GM20431 (cell line): ENCODE data around the gene RASAL1.
"Not testable (repeated sequence)": the region's sequence is repeated elsewhere in the genome, so short reads cannot be mapped to it uniquely, and the experiment has no call there.

Source experiments
- in situ Hi-C: fragments of 300-500 bp; cut with MseI, MboI; formaldehyde crosslinking; loops from one replicate; pipeline ENCODE4 v1.15.0; 2020; ENCODE audit warnings: low sequenced_read_pairs; ENCODE audit not compliant: unreplicated experiment

RASAL1 gene

DNA sequence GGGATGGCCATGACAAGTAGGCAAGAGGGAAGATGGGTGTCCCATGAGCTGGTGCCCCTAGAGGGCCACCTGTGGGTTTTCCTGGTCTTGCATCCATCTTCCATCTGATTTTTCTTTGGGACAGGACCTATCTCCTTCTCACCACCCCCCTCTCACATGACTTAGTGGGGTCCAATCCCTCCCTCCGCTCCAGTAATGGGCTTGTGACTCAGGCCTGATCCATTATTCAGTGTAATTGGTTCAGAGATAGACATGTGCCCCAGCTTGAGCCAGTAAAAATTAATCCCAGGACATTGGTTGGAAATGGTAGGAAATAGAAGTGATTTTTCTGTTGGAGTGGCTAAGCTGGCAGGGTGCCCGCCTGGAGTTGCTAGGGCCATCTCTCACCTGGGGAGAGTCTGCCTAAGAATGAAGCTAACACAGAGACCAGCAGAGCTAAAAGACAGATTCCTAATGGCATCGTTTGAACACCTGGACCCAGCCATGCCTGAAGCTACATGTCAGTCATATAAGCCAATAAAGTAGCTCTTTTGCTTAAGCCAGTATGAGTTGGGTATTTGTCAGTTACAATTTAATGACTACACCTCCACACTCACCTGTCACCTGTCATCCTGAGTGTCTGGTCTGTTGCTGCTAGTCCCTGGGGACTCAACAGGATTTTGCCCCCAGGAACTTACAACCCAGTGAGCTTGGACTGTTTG lies 14.7 kb downstream of the RASAL1 start:
- in situ Hi-C loops: no loop called here

DNA sequence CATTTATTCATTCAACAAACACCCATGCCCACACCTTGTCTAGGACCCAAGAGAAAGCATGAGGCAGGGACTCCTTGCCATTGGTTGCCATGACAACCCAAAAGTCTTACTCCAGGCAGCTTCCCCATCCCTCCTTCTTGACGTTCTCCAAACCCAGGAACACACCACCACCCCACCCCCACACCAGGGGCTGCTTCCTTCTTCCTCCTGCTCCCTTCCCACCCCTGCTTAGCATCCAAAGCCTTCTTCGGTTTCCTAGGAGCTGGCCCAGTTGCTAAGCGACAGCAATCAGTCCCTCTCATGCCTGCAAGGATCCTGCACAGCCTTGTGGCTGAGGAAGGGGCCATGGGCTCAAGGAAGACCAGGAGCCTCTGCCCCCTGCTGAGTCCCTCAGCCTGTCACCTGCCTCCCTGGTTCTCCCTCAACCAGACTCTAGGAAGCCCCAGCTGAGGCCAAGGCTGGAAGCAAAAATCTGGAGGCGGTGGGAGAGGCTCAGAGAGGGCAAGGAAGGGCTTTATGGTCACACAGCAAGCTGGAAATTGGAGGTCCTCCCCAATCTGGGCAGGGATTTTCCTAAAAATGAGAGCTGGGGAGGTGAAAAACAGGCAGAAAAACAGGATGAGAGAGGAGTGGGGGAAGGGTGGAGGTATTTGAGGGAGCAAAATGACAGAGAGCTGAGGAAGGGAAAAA lies 15.4 kb downstream of the RASAL1 start:
- in situ Hi-C loops: no loop called here

DNA sequence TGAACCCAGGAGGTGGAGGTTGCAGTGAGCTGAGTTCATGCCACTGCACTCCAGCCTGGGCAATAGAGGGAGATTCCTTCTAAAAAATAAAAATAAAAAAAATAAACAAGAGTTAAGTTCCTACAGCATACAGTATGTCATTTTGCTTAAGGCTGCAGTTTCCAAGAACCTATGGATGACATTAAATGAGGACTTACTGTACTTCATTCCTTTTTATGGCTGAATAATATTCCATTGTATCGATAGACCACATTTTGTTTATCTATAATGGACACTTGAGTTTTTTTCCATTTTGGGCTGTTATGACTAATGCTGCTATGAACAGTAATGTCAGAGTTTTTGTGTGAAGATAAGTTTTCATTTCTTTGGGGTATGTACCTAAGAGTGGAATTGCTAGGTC lies 17.4 kb downstream of the RASAL1 start:
- in situ Hi-C loops: no loop called here

DNA sequence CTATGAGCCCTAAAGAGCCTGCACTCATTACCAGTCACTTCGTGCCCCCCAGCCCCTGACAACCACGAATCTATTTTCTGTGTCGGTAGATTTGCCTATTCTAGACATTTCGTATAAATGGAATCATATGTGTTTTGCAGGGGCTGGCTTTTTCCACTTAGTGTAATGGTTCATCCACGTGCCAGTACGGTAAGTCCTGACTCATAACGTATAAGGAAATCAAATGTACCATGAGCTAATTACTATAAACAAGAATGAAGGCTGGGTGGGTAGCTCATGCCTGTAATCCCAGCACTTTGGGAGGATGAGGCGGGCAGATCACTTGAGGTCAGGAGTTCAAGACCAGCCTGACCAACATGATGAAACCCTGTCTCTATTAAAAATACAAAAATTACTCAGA lies 17.9 kb downstream of the RASAL1 start:
- in situ Hi-C loops: not testable (repeated sequence)

DNA sequence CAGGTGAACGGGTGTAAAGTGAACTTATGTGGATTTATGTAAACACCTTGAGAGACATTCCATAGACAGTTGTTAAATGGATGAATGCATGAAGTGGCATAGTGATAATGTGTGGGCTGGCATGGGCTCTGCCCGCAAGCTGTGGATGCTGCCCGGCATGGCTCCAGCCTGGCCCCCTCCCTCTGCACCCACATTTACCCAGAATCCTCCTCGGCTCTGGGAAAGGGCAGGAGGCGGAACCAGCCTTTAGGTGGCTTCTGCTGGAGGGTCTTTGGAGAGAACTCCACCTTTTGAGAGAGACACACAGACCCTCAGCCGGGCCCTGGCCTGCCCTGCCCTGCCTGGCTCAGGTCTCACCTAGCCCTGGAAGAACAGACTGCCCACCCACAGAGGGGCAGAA lies 18.7 kb downstream of the RASAL1 start:
- in situ Hi-C loops: no loop called here

DNA sequence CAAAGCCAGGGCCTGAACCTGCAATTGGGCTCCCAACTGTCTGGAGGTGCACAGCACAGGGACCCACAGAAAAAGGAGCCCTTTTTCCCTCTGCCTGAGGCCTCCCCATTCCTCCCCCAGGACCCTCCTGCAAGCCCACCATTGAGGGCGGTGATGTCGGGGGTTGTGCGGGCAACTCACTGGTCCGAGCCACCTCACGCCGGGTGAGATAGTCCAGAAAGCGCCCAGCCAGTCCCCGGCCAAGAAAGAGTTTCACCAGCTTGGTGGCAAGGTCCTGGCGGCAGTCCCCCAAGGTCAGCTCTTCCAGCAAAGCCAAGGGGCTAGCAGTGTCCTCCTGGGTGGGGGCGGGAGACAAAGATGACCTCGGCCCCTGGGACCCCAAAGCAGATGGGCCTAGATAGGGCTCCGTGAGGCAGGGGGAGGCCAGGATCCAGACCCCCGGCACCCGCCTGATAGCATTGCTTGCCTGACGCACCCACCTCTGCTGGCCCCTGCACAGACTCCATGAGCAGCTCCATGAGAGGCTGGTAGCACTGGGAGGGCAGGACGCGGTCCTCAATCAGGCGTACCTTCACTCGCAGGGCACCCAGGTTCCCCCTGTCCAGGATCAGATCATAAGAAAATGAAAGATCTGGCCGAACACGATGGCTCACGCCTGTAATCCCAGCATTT lies 20.0 kb downstream of the RASAL1 start:
- in situ Hi-C loops: no loop called here

DNA sequence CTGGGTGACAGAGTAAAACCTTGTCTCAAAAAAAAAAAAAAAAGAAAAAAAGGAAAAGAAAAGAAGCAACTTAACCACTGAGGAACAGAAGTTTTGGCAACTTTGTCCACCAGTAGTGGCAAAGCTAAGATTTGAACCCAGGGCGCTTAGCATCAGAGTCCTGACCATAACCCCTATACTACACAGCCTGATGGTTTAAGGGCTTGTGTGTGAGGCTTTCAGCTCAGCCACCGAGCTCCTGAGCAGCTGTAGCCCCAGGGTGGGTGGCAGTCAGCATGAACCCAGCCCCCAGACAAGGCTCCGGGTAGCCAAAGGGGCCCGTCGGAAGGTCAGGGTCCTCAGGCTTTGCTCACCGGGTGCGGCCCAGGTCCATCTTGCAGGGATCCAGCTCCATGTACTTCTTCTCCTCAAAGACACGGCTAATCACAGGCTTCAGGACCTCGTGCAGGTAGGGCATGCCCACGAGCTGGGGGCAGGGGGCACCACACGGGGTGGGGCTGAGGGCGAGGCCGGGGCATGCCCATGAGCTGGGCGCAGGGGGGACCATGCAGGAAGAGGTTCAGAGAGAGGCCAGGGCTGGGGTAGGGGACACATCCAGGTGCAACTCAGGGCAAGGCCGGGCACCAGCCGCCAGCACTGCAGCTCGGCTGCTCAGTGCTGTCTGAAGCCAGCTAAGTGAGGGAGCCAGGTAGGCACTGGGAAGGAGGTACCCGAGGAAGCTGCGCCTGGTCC lies 20.9 kb downstream of the RASAL1 start:
- in situ Hi-C loops: no loop called here

DNA sequence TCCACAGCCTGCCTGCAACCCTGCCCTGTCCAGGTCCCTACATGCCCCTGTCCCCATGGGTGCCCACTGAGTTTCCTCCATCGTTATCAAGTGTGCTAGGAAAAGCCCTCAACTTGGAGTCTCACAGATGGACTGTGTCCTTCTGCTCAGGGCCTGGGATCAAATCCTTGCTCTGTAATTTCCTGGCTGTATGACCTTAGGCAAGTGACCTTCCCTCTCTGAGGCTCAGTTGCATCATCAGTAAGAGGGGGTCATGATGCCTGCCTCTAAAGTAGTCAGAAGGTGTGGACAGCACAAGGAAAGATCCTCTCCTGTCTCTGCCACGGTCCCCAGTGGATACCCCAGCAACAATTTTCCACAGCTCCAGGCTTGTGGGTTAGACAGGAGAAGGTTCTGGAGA lies 22.2 kb downstream of the RASAL1 start:
- in situ Hi-C loops: no loop called here

DNA sequence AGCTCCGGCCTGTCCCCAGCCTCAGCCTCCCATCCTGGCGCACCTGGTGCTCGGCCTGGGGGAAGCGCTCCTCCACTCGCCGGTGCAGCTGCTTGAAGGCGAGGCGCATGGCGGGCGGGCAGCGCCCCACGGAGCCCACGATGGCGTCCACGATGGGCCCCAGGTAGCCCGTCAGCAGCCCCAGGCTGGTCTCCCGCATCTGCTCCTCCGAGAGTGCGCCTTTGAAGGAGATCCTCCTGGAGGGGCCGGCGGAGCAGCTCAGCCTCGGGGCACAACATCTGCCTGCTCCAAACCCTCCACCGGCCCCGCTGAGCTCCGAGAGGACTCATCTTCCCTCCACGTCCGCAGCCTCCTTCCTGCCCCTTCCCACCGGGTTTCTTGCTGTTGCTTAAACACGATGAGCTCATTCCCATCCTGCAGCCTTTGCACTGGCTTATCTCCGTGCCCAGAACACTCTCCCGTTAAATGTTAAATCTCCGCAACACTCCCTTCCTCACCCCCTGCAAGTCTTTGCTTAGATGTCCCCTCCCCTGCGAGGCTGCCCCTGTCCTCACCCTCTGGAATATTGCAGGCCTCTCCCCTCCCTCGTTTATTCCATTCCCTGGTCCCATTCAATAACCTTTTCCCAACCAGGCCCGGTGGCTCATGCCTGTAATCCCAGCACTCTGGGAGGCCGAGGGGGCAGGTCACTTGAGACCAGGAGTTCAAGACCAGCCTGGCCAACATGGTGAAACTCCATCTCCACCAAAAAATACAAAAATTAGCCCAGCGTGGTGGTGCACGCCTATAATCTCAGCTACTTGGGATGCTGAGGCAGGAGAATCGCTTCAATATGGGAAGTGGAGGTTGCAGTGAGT lies 23.3 kb downstream of the RASAL1 start:
- in situ Hi-C loops: no loop called here

DNA sequence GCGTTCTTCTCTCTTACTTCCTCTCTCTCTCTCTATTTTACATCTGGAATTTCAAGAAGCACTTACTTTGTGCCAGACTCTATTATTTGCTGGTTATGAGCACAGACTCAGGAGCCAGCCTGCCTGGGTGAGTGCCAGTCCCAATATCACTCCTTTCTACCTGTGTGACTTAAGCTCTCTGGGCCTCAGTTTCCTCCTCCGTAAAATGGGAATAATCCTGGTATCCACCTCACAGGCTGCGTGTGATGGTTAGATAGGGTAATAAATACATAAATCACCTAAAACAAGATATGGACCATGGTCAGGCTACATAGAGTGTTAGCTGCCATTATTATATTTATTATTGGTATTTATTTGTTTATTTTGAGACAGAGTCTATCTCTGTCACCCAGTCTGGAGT lies 24.3 kb downstream of the RASAL1 start:
- in situ Hi-C loops: no loop called here

DNA sequence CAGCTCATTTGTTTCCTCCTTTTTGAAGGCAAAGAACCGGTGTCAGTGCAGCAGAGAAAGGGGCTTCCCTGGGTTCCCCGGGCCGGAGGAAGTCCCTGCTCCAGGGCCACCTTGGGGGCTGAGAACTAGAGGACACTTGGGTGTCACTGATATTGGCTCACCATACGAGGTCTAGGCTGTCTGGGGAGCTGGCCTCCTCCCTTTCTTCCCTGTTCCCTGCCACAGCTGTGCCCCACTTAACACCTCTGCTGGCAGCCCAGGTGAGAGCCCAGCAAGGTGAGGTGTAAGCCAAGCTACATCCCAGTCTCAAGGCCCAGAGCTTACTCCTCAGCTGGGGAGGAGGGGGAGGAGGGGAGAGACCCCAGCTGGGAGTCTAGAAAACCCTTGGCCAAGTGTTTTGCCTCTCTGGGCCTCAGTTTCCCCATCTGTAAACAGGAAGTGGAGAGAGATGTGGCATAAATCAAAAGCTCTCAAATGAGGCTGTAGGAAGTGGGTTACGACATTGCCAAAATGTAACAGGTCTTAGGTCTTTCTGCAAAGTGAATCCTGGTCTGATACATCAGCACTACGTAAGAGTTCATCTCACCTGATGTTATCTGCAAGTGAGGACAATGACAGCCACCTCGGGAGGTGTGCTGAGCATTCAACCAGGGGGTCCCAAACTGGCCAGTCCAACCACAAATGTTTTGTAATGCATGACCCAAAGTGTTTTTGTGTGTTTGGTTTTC lies 25.5 kb downstream of the RASAL1 start:
- in situ Hi-C loops: loop anchor here (10.0 kb wide), 1 partner anchor 65 kb away; no protein-coding TSS in a partner anchor

DNA sequence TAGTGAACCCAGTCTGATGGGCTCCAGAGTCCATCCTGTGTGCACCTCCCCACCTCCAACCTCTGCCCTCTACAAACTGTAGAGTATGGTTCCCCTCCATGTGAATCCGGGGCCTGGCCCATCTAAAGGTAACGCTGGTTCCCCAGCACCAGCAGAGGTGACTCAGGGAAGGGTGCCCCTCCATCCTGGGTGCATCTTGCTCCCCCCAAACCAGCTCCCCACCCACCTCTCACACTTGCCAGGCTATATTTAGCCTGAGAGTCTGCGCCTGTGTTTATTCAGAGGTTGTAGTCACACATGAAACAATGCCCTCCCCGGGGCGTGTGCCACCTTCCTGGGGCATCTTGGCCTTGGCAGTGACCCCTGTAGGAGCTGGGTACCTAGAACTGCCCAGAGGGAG lies 26.2 kb downstream of the RASAL1 start:
- in situ Hi-C loops: loop anchor here (10.0 kb wide), 1 partner anchor 65 kb away; no protein-coding TSS in a partner anchor

DNA sequence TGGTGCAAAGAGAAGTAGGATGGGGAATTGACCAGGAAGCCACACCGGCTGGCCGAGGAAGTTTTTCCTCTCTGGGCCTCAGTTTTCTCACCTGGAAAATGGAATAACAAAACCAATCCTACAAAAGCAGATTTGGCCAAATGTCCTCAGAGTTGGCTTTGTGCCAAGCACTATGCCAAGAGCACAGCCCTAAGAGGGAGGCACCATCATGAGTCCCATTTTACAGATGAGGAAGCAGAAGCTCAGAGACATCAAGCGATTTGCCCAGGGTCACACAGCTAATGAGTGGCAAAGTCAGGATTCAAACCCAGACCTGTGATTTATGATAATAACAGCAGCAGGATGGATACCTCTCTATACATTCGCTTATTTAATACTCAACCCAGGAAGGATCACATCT lies 27.3 kb downstream of the RASAL1 start:
- in situ Hi-C loops: loop anchor here (10.0 kb wide), 1 partner anchor 64 kb away; no protein-coding TSS in a partner anchor

DNA sequence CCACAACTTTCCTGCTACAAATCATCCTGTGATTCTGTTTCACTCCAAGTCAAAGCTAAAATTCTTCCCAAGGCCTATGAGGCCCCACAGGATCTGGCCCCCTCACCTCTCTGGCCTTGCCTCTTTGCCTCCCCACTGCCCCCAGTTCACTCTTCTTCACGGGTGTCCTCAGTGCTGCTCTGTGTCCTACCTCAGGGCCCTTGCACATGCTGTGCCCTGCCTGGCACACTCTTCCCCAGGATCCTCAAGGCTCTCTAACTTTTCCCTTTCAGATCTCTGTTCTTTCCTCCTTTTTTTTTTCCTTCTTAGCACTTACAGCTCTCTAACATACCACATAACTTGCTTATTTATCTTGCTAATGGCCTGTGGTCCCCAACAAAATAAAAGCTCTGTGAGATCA lies 29.2 kb downstream of the RASAL1 start:
- in situ Hi-C loops: loop anchor here (10.0 kb wide), 1 partner anchor 62 kb away; no protein-coding TSS in a partner anchor

DNA sequence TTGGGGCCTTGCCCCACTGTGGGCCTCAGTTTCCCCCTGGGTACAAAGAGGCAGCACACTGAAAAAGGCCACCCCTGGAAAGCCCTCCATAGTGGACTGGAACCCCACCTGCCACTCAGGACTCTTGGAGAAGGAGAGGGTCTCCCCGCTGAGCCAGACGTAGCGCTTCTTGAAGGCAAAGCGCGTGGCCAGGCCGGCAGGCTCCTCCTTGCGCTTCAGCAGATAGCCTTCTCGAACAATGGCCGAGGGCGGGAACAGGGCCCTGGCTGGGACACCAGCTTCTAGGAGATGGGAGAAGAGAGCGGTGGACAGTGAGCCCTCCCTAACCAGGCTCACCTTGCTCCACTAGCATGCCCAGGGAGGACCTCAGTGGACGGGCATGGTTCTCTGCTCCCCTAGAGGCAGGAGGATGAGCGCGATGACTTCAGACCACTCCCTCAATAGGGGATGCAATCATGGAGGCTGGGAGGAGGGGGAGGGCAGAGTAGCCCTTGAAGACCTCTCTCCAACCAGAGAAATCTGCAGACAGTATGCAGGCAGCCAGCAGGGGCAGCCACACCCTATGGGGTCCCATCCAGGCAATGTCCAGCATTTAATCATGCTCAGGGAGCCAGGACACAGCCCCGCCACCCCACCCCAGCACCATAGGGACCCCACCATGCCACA lies 29.8 kb downstream of the RASAL1 start:
- in situ Hi-C loops: loop anchor here (10.0 kb wide), 1 partner anchor 61 kb away; no protein-coding TSS in a partner anchor

DNA sequence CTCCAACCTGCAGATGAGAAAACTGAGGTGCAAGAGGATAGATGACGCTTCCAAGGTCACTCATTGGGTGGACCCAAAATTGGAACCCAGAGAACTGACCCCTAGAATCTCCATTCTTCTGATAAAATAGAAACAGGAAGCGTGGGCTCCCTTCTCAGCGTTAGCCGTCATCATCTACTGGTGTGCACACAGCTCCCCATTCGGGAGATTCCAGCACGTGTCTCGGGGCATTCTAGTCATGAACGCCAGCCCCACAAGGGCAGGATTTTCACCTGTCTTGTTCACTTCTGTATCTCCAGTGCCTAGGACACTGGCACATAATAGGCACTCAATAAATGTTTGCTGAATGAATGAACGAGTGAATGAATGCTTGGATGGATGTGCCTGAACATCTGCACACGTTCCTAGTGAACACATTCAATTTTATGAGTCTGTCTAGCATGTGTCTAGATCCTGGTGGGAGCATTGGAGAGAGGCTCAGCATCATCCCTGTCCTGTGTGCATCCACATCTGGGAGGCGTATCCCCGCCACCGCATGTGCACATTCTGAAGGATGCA lies 30.5 kb downstream of the RASAL1 start:
- in situ Hi-C loops: loop anchor here (10.0 kb wide), 1 partner anchor 60 kb away; no protein-coding TSS in a partner anchor

DNA sequence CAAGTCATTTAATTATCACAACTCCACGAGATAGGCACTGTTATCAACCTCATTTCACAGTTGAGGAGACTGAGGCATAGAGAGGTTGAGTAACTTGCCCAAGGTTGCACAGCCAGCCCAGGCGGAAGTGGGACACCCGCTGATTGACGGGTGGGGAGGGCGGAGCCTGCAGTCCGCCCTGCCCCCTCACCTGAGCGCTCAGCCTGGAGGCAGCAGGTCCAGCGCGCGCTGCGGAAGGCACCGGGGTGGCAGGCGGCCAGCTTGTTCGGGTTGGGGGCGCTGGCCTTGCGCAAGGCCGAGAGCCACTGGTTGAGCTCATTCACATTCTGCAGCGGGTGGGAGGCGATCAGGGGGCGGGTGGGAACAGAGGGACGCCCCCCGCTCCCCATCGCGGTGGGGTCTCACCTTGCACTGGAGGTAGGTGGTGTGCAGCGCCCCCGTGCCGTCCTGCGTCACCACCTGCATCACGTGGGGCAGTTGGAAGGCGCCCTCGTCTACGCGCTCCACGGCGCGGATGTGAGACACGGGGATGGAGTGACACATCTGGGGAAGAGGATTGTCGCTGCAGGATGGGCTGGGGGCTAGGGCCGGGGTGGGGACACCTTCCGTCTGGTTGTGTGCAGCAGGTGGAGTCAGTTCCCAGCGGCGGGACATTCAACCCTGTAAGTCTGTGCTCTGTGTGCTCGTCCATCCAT lies 31.7 kb downstream of the RASAL1 start:
- in situ Hi-C loops: loop anchor here (10.0 kb wide), 1 partner anchor 59 kb away; no protein-coding TSS in a partner anchor
